H1 (cell line): ENCODE results near the gene BROX. TPM values are rescaled to one million over a fixed set of nuclear protein-coding genes. Genes with fewer than 3 reads are reported as not detected.

Experiments used
- CTCF ChIA-PET: fragments of 300-600 bp; sonication (Branson Sonifier 250); formaldehyde crosslinking; loops from one replicate; lab custom pipeline; 2021; ENCODE audit not compliant: partially characterized antibody; lab: Charles Lee
- POLR2A ChIA-PET: fragments of 300-600 bp; sonication (Branson Sonifier 250); formaldehyde crosslinking; loops from one replicate; lab custom pipeline; 2021; ENCODE audit warnings: inconsistent platforms; ENCODE audit not compliant: partially characterized antibody; lab: Charles Lee
- DNase-seq, 2 experiments: peaks; one replicate each; pipeline versions ENCODE4 v3.0.0 to v3.0.0-alpha.2; 2010 to 2022; ENCODE audit warnings: low spot score in 2 of 2, low read depth in 1 of 2, mixed read lengths in 1 of 2
- FAIRE-seq: peaks from 2 replicates; lab custom pipeline; 2011; peaks lifted over from hg19 to GRCh38; lab: Jason Lieb, UNC
- H2AFZ ChIP-seq: 2 replicates; pipeline ENCODE4 v1.8.1; 2012; ENCODE audit warnings: low read length, inconsistent platforms
- H2AK5ac ChIP-seq: 2 replicates; pipeline ENCODE4 v1.6.1; 2013; ENCODE audit warnings: low read depth, low read length
- H2BK120ac ChIP-seq: replicated peaks from 2 replicates; pipeline ENCODE3; 2013; ENCODE audit warnings: low read depth, low read length, inconsistent platforms
- H2BK12ac ChIP-seq: 2 replicates; pipeline ENCODE4 v1.6.1; 2013; ENCODE audit warnings: low read depth, low read length
- H2BK15ac ChIP-seq: 2 replicates; pipeline ENCODE4 v1.6.1; 2013; ENCODE audit warnings: low read length
- H2BK20ac ChIP-seq: 2 replicates; pipeline ENCODE4 v1.6.1; 2013; ENCODE audit warnings: low read length
- H2BK5ac ChIP-seq: 2 replicates; pipeline ENCODE4 v1.6.1; 2013; ENCODE audit warnings: low read depth, low read length
- H3K14ac ChIP-seq: 2 replicates; pipeline ENCODE4 v1.6.1; 2013; ENCODE audit warnings: inconsistent platforms; ENCODE audit not compliant: insufficient read length
- H3K18ac ChIP-seq: 2 replicates; pipeline ENCODE4 v1.6.1; 2013; ENCODE audit warnings: low read length; ENCODE audit errors: extremely low read depth
- H3K23ac ChIP-seq: 2 replicates; pipeline ENCODE4 v1.6.1; 2013; ENCODE audit warnings: inconsistent platforms; ENCODE audit not compliant: insufficient read length
- H3K23me2 ChIP-seq: 2 replicates; pipeline ENCODE4 v1.6.1; 2013; ENCODE audit warnings: low read depth, low read length
- H3K27ac ChIP-seq: 2 replicates; pipeline ENCODE4 v1.6.1; 2011; ENCODE audit warnings: low read depth, low read length, inconsistent platforms
- H3K27me3 ChIP-seq, 4 experiments: replicated peaks in 1 of 4; 1 replicate in 1 of 4; 2 replicates in 3 of 4; pipeline versions ENCODE4 v1.6.1 to v1.8.1; 2011 to 2013; ENCODE audit warnings: low read length in 3 of 4, mild to moderate bottlenecking in 3 of 4, inconsistent platforms in 2 of 4, mixed read lengths in 2 of 4, moderate library complexity in 1 of 4; ENCODE audit not compliant: control insufficient read depth in 3 of 4, insufficient read depth in 3 of 4; ENCODE audit errors: extremely low read depth in 1 of 4
- H3K36me3 ChIP-seq, 4 experiments: 2 replicates each; pipeline versions ENCODE4 v1.6.1 to v1.8.1; 2011 to 2013; ENCODE audit warnings: mild to moderate bottlenecking in 4 of 4, low read length in 3 of 4, moderate library complexity in 2 of 4, control low read depth in 1 of 4, inconsistent platforms in 1 of 4; ENCODE audit not compliant: insufficient read depth in 4 of 4, control insufficient read depth in 2 of 4
- H3K4ac ChIP-seq: replicated peaks from 2 replicates; pipeline ENCODE3; 2013; ENCODE audit warnings: low read length, low read depth, mixed read lengths, inconsistent platforms; ENCODE audit not compliant: insufficient read length
- H3K4me1 ChIP-seq, 4 experiments: replicated peaks in 1 of 4; 1 replicate in 1 of 4; 2 replicates in 3 of 4; pipeline versions ENCODE4 v1.6.1 to v1.8.1; 2011 to 2013; ENCODE audit warnings: low read length in 3 of 4, inconsistent platforms in 2 of 4, mixed read lengths in 1 of 4; ENCODE audit not compliant: insufficient read depth in 4 of 4, control insufficient read depth in 3 of 4
- H3K4me2 ChIP-seq, 2 experiments: 2 replicates each; pipeline versions ENCODE4 v1.6.1 to v1.8.1; 2011 to 2013; ENCODE audit warnings: low read depth in 2 of 2, low read length in 2 of 2, control low read depth in 1 of 2, inconsistent platforms in 1 of 2, mild to moderate bottlenecking in 1 of 2; ENCODE audit not compliant: insufficient read depth in 1 of 2
- H3K4me3 ChIP-seq, 4 experiments: fragments of 200-600, 300-600 bp in 1 of 4; sonication (generic), shearing (Covaris generic), sonication (Bioruptor Twin) in 1 of 4; 2 replicates each; pipeline versions ENCODE4 v1.5.1 to v1.8.1; 2011 to 2016; ENCODE audit warnings: low read length in 4 of 4, low read depth in 3 of 4, control low read depth in 2 of 4, inconsistent platforms in 2 of 4, mild to moderate bottlenecking in 2 of 4, mixed read lengths in 1 of 4, moderate library complexity in 1 of 4; ENCODE audit not compliant: insufficient read depth in 2 of 4; ENCODE audit errors: extremely low read depth in 1 of 4
- H3K56ac ChIP-seq: replicated peaks from 2 replicates; pipeline ENCODE3; 2013; ENCODE audit warnings: low read depth, mild to moderate bottlenecking, mixed read lengths, low read length, inconsistent platforms; ENCODE audit not compliant: insufficient read length
- H3K79me1 ChIP-seq: 2 replicates; pipeline ENCODE4 v1.6.1; 2013; ENCODE audit warnings: low read depth, low read length, control low read depth
- H3K79me2 ChIP-seq, 2 experiments: 2 replicates each; pipeline versions ENCODE4 v1.6.1 to v1.8.1; 2012 to 2013; ENCODE audit warnings: low read length in 2 of 2, mild to moderate bottlenecking in 2 of 2, inconsistent platforms in 1 of 2; ENCODE audit not compliant: insufficient read depth in 2 of 2, control insufficient read depth in 1 of 2
- H3K9ac ChIP-seq, 4 experiments: replicated peaks in 1 of 4; 1 replicate in 1 of 4; 2 replicates in 3 of 4; pipeline versions ENCODE4 v1.6.1 to v1.8.1; 2011 to 2013; ENCODE audit warnings: low read depth in 3 of 4, low read length in 3 of 4, control low read depth in 2 of 4, mild to moderate bottlenecking in 2 of 4, moderate library complexity in 2 of 4, inconsistent platforms in 1 of 4; ENCODE audit errors: extremely low read depth in 1 of 4
- H3K9me3 ChIP-seq, 2 experiments: 2 replicates each; pipeline versions ENCODE4 v1.6.1 to v1.8.1; 2012 to 2013; ENCODE audit warnings: mild to moderate bottlenecking in 2 of 2, moderate library complexity in 2 of 2, control low read depth in 1 of 2, inconsistent platforms in 1 of 2, low read depth in 1 of 2, low read length in 1 of 2, mixed read lengths in 1 of 2; ENCODE audit not compliant: insufficient read depth in 2 of 2
- H4K20me1 ChIP-seq, 2 experiments: replicated peaks in 1 of 2; 2 replicates each; pipeline versions ENCODE3 to v1.8.1; 2011 to 2013; ENCODE audit warnings: inconsistent platforms in 2 of 2, low read length in 2 of 2, mild to moderate bottlenecking in 1 of 2; ENCODE audit not compliant: insufficient read depth in 2 of 2, control insufficient read depth in 1 of 2
- H4K5ac ChIP-seq: 2 replicates; pipeline ENCODE4 v1.6.1; 2013; ENCODE audit warnings: low read length, low read depth, mixed read lengths, inconsistent platforms; ENCODE audit not compliant: insufficient read length
- H4K8ac ChIP-seq: 2 replicates; pipeline ENCODE4 v1.8.0; 2013; ENCODE audit warnings: mild to moderate bottlenecking, moderate library complexity, low read length, inconsistent platforms; ENCODE audit not compliant: insufficient read depth; ENCODE audit errors: extremely low read depth
- H4K91ac ChIP-seq: replicated peaks from 2 replicates; pipeline ENCODE3; 2013; ENCODE audit warnings: low read length, mixed read lengths, inconsistent platforms; ENCODE audit not compliant: insufficient read length
- CBX8 ChIP-seq: fragments of 300-800, 300-1000 bp; sonication (generic); IDR thresholded peaks from 2 replicates; pipeline ENCODE4 v1.7.1; 2016; ENCODE audit warnings: low read depth, low read length, borderline replicate concordance
- CEBPB ChIP-seq: IDR thresholded peaks from 2 replicates; pipeline ENCODE4 v1.6.1; 2012; ENCODE audit warnings: low read depth, low read length
- FOSL1 ChIP-seq: IDR thresholded peaks from 2 replicates; pipeline ENCODE4 v1.6.1; 2011; ENCODE audit warnings: mild to moderate bottlenecking, low read depth, low read length, moderate library complexity; ENCODE audit not compliant: insufficient read depth
- GTF2F1 ChIP-seq: IDR thresholded peaks from 2 replicates; pipeline ENCODE4 v1.6.1; 2012; ENCODE audit warnings: low read depth, low read length, improper control_type of control experiment, borderline replicate concordance
- KDM1A ChIP-seq: fragments of 200-600, 300-600 bp; sonication (generic); IDR thresholded peaks from 2 replicates; pipeline ENCODE4 v1.7.1; 2016; ENCODE audit warnings: mild to moderate bottlenecking, low read length, borderline replicate concordance
- NANOG ChIP-seq: IDR thresholded peaks from 2 replicates; pipeline ENCODE4 v1.6.1; 2011; ENCODE audit warnings: low read length, low read depth, mild to moderate bottlenecking, inconsistent platforms; ENCODE audit not compliant: insufficient read depth, poor library complexity, severe bottlenecking
- POLR2A ChIP-seq, 2 experiments: IDR thresholded peaks; 1 replicate in 1 of 2; 2 replicates in 1 of 2; pipeline ENCODE4 v1.6.1; 2011; ENCODE audit warnings: low read depth in 2 of 2, low read length in 2 of 2, mild to moderate bottlenecking in 2 of 2; ENCODE audit errors: control extremely low read depth in 1 of 2
- RNF2 ChIP-seq: fragments of 200-900, 300-1000 bp; sonication (generic); IDR thresholded peaks from 2 replicates; pipeline ENCODE4 v1.7.1; 2016; ENCODE audit warnings: borderline replicate concordance, low read depth, mild to moderate bottlenecking, antibody characterized with exemption, low read length; ENCODE audit not compliant: poor library complexity, severe bottlenecking; ENCODE audit errors: missing control alignments
- SIX5 ChIP-seq: IDR thresholded peaks from 2 replicates; pipeline ENCODE4 v1.6.1; 2011; ENCODE audit warnings: mild to moderate bottlenecking, low read depth, low read length
- SP1 ChIP-seq: IDR thresholded peaks from 2 replicates; pipeline ENCODE4 v1.6.1; 2011; ENCODE audit warnings: low read depth, low read length
- SUZ12 ChIP-seq: fragments of 200-600 bp; sonication (generic); IDR thresholded peaks from 2 replicates; pipeline ENCODE4 v1.6.1; 2012; ENCODE audit warnings: mild to moderate bottlenecking, inconsistent platforms, low read length, moderate library complexity, mixed read lengths
- TCF12 ChIP-seq: IDR thresholded peaks from 2 replicates; pipeline ENCODE4 v1.6.1; 2011; ENCODE audit warnings: low read depth, mild to moderate bottlenecking, low read length
- ZNF274 ChIP-seq: IDR thresholded peaks from 2 replicates; pipeline ENCODE4 v1.7.0; 2012; ENCODE audit warnings: low read length, borderline replicate concordance; ENCODE audit errors: extremely low read depth
- WGBS, 2 experiments: shearing (Covaris generic) in 1 of 2; methylation state at CpG; one replicate each; pipeline versions ENCODE4 v1.1.6 to v1.1.7; 2013 to 2015; ENCODE audit warnings: low lambda C conversion rate in 2 of 2, mixed read lengths in 2 of 2, inconsistent platforms in 1 of 2, low coverage in 1 of 2, missing lambda C conversion rate in 1 of 2; ENCODE audit not compliant: insufficient replicate concordance in 2 of 2, insufficient coverage in 1 of 2, insufficient read length in 1 of 2; ENCODE audit errors: extremely low coverage in 1 of 2, missing lambda C conversion rate in 1 of 2; 5-methylcytosine and 5-hydroxymethylcytosine counted together
- polyA plus RNA-seq, 7 experiments: library from polyadenylated mRNA; depleted of rRNA in 3 of 7; stranded (reverse) in 5 of 7; unstranded in 2 of 7; fragments of >200 nt in 5 of 7; fragments of 200-250 nt in 2 of 7; gene quantifications; 1 replicate in 5 of 7; 2 replicates in 1 of 7; 4 replicates in 1 of 7; pipeline versions ENCODE4 v1.2.1 to v1.2.3, GENCODE V29; 2011 to 2013; ENCODE audit warnings: missing spikeins in 2 of 7, mixed read lengths in 2 of 7
- total RNA-seq: library from RNA; stranded (reverse); fragmentation: NEBNext Ultra II Directional; extraction: Animal tissue kit (Norgen Biotek cat#: 25700); gene quantifications from 2 replicates; pipeline ENCODE4 v1.2.1, GENCODE V29; 2021
- TF ChIP-seq, protein P1 (sequence below): IDR thresholded peaks from 2 replicates; pipeline ENCODE4 v1.6.1; 2011; ENCODE audit warnings: low read length, improper control_type of control experiment

The BROX gene
- total and polyA plus RNA-seq, 2 of the 8 experiments (the other 6 are each of a cell fraction or from before 2014, with no cell fraction given): 3.8 to 26.7 TPM

DNA sequence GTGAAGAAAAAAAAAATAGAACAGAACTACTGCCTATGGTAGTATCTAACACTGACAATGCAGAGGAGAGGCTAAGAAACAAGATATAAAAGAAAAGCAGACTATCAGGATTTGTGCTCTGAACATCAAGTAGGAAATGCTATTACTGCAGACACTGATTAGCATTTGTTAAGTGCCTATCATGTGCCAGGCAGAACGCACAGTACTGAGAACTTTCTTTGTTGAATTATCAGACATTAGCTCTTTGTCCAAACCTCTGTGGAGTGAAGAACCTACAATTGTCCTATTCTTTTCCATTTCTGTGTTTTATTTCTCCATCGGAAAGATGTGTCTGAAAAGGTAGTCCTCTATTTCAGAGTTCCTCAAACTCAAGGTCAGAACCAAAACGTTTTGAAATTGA is 72.0 kb downstream of the BROX start:
- no peak for FAIRE-seq
- POLR2A ChIA-PET: no interaction called here
- TF ChIP-seq SUZ12: no peak
- no peak for TF ChIP-seq GTF2F1
- no peak for TF ChIP-seq ZNF274
- no peak for TF ChIP-seq SIX5
- no peak for TF ChIP-seq FOSL1
- TF ChIP-seq TCF12: no peak
- TF ChIP-seq, protein P1, sequence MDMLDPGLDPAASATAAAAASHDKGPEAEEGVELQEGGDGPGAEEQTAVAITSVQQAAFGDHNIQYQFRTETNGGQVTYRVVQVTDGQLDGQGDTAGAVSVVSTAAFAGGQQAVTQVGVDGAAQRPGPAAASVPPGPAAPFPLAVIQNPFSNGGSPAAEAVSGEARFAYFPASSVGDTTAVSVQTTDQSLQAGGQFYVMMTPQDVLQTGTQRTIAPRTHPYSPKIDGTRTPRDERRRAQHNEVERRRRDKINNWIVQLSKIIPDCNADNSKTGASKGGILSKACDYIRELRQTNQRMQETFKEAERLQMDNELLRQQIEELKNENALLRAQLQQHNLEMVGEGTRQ: no peak
- no peak for TF ChIP-seq CEBPB
- no peak for TF ChIP-seq SP1
- no peak for TF ChIP-seq POLR2A (IDR thresholded peaks at IDR 0.05; ENCODE audit: control extremely low read depth in 1 of 2, low read depth in 2 of 2, low read length in 2 of 2)
- TF ChIP-seq KDM1A: no peak
- TF ChIP-seq NANOG: no peak
- no peak for TF ChIP-seq CBX8
- no peak for TF ChIP-seq RNF2

More for the DNA sequence above, 72.0 kb downstream of the BROX start:
- DNase-seq: no peak
- Histone ChIP-seq H2BK20ac (no peak overlapping the region), H3K23me2 (no peaks in the 10 kb centered on the region), H4K91ac (no peak overlapping the region), H3K27me3 (peaks cover 0 to 1% (median 0%) of the 10 kb centered on the region in 4 experiments; a peak in 1 of 7 replicates), H3K14ac (no peak overlapping the region), H3K56ac (no peak overlapping the region), H2BK15ac (no peak overlapping the region), H2AK5ac (no peak overlapping the region), H4K5ac (no peak overlapping the region), H3K4me1 (no peaks in the 10 kb centered on the region), H3K9me3 (no peaks in the 10 kb centered on the region), H2BK12ac (no peak overlapping the region), H3K23ac (no peak overlapping the region), H4K20me1 (no peaks in the 10 kb centered on the region), H3K79me1 (no peaks in the 10 kb centered on the region), H3K27ac (no peak overlapping the region), H3K4me2 (no peak overlapping the region), H3K36me3 (no peaks in the 10 kb centered on the region), H3K4me3 (no peak overlapping the region), H2BK120ac (no peak overlapping the region), H2BK5ac (no peak overlapping the region), H3K79me2 (no peaks in the 10 kb centered on the region), H3K4ac (no peak overlapping the region), H3K9ac (no peak overlapping the region), H4K8ac (no peak overlapping the region), H3K18ac (no peak overlapping the region), H2AFZ (no peak overlapping the region)
- 60% methylated on average over 3 of the region's 3 CpGs; no CpG with 5 or more reads in 1 of the 2 experiments for WGBS, 2 experiments
- CTCF ChIA-PET: interaction anchor here (0.5 to 2.7 kb wide), 7 partner anchors 9 to 350 kb away, joined by 3 to 6 read pairs (median 3); no protein-coding TSS in a partner anchor
